SK-N-SH treated with all-trans-retinoic acid at 6 μM for 48 hours (cell line): ENCODE measurements around the gene GPR180.

Experiments
- ATAC-seq: fragments of 200-7000 bp; cut with Tn5 transposase; 3 replicates; pipeline ENCODE4 v1.9.1; 2020; ENCODE audit warnings: mild to moderate bottlenecking, moderate library complexity
- ARNTL ChIP-seq: fragments of 450-650 bp; formaldehyde crosslinking; IDR thresholded peaks from 2 replicates; pipeline ENCODE4 v1.5.0; 2020; ENCODE audit warnings: low read depth, mild to moderate bottlenecking, moderate library complexity, borderline replicate concordance
- BACH2 ChIP-seq: fragments of 250-450 bp; sonication (Bioruptor Pico); IDR thresholded peaks from 2 replicates; pipeline ENCODE4 v1.9.0; 2021; ENCODE audit warnings: mild to moderate bottlenecking, borderline replicate concordance
- CSDC2 ChIP-seq: fragments of 250-450 bp; sonication (Bioruptor Pico); IDR thresholded peaks from 2 replicates; pipeline ENCODE4 v1.5.0; 2020; ENCODE audit warnings: mild to moderate bottlenecking, moderate library complexity
- CSRNP3 ChIP-seq: fragments of 250-450 bp; sonication (Bioruptor Pico); IDR thresholded peaks from 2 replicates; pipeline ENCODE4 v1.5.1; 2021; ENCODE audit warnings: mild to moderate bottlenecking, moderate library complexity
- ESRRG ChIP-seq: fragments of 250-450 bp; sonication (Bioruptor Pico); IDR thresholded peaks from 2 replicates; pipeline ENCODE4 v1.6.1; 2021; ENCODE audit warnings: mild to moderate bottlenecking
- GLIS3 ChIP-seq: fragments of 250-450 bp; sonication (Bioruptor Pico); IDR thresholded peaks from 2 replicates; pipeline ENCODE4 v1.5.0; 2020; ENCODE audit warnings: mild to moderate bottlenecking, moderate library complexity
- ISL1 ChIP-seq: fragments of 250-450 bp; sonication (Bioruptor Pico); IDR thresholded peaks from 2 replicates; pipeline ENCODE4 v2.1.2; 2022; ENCODE audit warnings: mild to moderate bottlenecking, moderate library complexity
- OSR1 ChIP-seq: fragments of 250-450 bp; sonication (Bioruptor Pico); IDR thresholded peaks from 2 replicates; pipeline ENCODE4 v1.8.0; 2022; ENCODE audit warnings: moderate library complexity, mild to moderate bottlenecking, inconsistent platforms
- PPARA ChIP-seq: fragments of 250-450 bp; sonication (Bioruptor Pico); IDR thresholded peaks from 2 replicates; pipeline ENCODE4 v1.5.0; 2020; ENCODE audit warnings: mild to moderate bottlenecking, borderline replicate concordance
- RARB ChIP-seq: fragments of 250-450 bp; sonication (Bioruptor Pico); IDR thresholded peaks from 2 replicates; pipeline ENCODE4 v1.8.0; 2021; ENCODE audit warnings: mild to moderate bottlenecking, moderate library complexity
- SNAI2 ChIP-seq: fragments of 250-450 bp; sonication (Bioruptor Pico); IDR thresholded peaks from 2 replicates; pipeline ENCODE4 v1.5.0; 2020; ENCODE audit warnings: mild to moderate bottlenecking, moderate library complexity
- TCF4 ChIP-seq: fragments of 250-450 bp; sonication (Bioruptor Pico); IDR thresholded peaks from 2 replicates; pipeline ENCODE4 v1.8.0; 2021; ENCODE audit warnings: mild to moderate bottlenecking, moderate library complexity, borderline replicate concordance
- TOX ChIP-seq: fragments of 250-450 bp; sonication (Bioruptor Pico); IDR thresholded peaks from 2 replicates; pipeline ENCODE4 v1.8.0; 2021; ENCODE audit warnings: mild to moderate bottlenecking, moderate library complexity, borderline replicate concordance
- ZC3H10 ChIP-seq: fragments of 250-450 bp; sonication (Bioruptor Pico); IDR thresholded peaks from 2 replicates; pipeline ENCODE4 v1.5.1; 2021; ENCODE audit warnings: mild to moderate bottlenecking, moderate library complexity
- ZFP3 ChIP-seq: fragments of 250-450 bp; sonication (Bioruptor Pico); IDR thresholded peaks from 2 replicates; pipeline ENCODE4 v1.5.0; 2020; ENCODE audit warnings: mild to moderate bottlenecking, moderate library complexity
- ZFP30 ChIP-seq: fragments of 450-650 bp; formaldehyde crosslinking; IDR thresholded peaks from 2 replicates; pipeline ENCODE4 v1.5.0; 2022; ENCODE audit warnings: mild to moderate bottlenecking, moderate library complexity
- ZNF70 ChIP-seq: fragments of 450-650 bp; formaldehyde crosslinking; IDR thresholded peaks from 2 replicates; pipeline ENCODE4 v1.5.0; 2020; ENCODE audit warnings: mild to moderate bottlenecking, moderate library complexity
- ZNF8 ChIP-seq: fragments of 450-650 bp; formaldehyde crosslinking; IDR thresholded peaks from 2 replicates; pipeline ENCODE4 v1.5.0; 2020; ENCODE audit warnings: mild to moderate bottlenecking, moderate library complexity
- TF ChIP-seq, protein P1 (sequence below): fragments of 250-450 bp; sonication (Bioruptor Pico); IDR thresholded peaks from 2 replicates; pipeline ENCODE4 v1.8.0; 2021; ENCODE audit warnings: low read depth, mild to moderate bottlenecking, moderate library complexity, borderline replicate concordance
- TF ChIP-seq, protein P2 (sequence below): fragments of 250-450 bp; sonication (Bioruptor Pico); IDR thresholded peaks from 2 replicates; pipeline ENCODE4 v1.8.0; 2020; ENCODE audit warnings: mild to moderate bottlenecking, moderate library complexity, borderline replicate concordance
- TF ChIP-seq, protein P3 (sequence below): fragments of 250-450 bp; sonication (Bioruptor Pico); IDR thresholded peaks from 2 replicates; pipeline ENCODE4 v1.5.1; 2020; ENCODE audit warnings: low read depth, mild to moderate bottlenecking, moderate library complexity

Gene GPR180

DNA sequence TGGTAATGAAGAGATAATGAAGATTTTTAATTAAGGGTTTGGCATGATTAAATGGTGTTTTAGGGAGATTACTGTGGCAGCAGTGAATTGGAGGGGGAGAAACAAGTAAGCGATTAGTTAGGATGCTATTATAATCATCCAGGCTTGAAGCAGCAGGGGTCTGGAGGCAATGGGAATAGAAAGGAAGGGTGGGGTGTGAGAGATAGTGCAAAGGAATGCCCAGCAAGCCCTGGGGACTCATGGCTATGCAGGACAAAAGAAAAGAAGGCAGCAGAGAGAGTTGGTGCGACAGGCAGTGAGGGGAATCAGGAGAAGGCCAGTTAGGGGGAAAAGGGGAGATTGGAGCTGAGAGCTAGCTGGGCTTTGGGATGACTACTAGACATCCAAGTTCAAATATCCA, 76.1 kb downstream of the GPR180 start (continued):
- no peak for TF ChIP-seq ISL1 (CRISPR knock-in tag)
- TF ChIP-seq, all 23 proteins: peak for 0

DNA sequence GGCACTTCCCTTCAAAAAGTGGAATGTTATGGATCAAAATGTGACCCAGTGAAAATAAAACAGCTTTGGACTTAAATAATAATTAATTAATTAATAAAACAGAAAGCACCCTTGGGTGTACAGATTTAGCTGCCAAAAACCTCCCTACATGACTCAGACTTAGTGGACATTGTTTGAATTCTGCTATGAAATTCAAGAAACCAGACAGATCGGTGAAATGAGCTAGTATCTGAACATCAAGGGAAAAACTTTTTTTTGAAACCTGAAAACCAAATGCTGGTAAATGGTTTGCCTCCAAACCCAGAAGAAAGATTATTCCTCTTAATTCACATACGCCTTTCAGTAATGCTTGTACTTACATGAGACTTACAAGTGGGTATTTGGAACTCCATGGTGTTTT, 77.2 kb downstream of the GPR180 start:
- TF ChIP-seq BACH2 (no peak), ZFP30 (CRISPR knock-in tag) (no peak), RARB (no peak), SNAI2 (CRISPR knock-in tag) (no peak), ZC3H10 (CRISPR knock-in tag) (no peak), TCF4 (no peak), CSDC2 (no peak), ARNTL (CRISPR knock-in tag) (no peak), ESRRG (CRISPR knock-in tag) (no peak), ZFP3 (CRISPR knock-in tag) (no peak), ZNF70 (CRISPR knock-in tag) (no peak), CSRNP3 (CRISPR knock-in tag) (no peak), TOX (CRISPR knock-in tag) (no peak)
- TF ChIP-seq, protein P1, sequence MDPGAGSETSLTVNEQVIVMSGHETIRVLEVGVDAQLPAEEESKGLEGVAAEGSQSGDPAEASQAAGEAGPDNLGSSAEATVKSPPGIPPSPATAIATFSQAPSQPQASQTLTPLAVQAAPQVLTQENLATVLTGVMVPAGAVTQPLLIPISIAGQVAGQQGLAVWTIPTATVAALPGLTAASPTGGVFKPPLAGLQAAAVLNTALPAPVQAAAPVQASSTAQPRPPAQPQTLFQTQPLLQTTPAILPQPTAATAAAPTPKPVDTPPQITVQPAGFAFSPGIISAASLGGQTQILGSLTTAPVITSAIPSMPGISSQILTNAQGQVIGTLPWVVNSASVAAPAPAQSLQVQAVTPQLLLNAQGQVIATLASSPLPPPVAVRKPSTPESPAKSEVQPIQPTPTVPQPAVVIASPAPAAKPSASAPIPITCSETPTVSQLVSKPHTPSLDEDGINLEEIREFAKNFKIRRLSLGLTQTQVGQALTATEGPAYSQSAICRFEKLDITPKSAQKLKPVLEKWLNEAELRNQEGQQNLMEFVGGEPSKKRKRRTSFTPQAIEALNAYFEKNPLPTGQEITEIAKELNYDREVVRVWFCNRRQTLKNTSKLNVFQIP (CRISPR knock-in tag) = no peak
- TF ChIP-seq, protein P2, sequence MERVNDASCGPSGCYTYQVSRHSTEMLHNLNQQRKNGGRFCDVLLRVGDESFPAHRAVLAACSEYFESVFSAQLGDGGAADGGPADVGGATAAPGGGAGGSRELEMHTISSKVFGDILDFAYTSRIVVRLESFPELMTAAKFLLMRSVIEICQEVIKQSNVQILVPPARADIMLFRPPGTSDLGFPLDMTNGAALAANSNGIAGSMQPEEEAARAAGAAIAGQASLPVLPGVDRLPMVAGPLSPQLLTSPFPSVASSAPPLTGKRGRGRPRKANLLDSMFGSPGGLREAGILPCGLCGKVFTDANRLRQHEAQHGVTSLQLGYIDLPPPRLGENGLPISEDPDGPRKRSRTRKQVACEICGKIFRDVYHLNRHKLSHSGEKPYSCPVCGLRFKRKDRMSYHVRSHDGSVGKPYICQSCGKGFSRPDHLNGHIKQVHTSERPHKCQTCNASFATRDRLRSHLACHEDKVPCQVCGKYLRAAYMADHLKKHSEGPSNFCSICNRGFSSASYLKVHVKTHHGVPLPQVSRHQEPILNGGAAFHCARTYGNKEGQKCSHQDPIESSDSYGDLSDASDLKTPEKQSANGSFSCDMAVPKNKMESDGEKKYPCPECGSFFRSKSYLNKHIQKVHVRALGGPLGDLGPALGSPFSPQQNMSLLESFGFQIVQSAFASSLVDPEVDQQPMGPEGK (CRISPR knock-in tag) = no peak
- no peak for ATAC-seq

DNA sequence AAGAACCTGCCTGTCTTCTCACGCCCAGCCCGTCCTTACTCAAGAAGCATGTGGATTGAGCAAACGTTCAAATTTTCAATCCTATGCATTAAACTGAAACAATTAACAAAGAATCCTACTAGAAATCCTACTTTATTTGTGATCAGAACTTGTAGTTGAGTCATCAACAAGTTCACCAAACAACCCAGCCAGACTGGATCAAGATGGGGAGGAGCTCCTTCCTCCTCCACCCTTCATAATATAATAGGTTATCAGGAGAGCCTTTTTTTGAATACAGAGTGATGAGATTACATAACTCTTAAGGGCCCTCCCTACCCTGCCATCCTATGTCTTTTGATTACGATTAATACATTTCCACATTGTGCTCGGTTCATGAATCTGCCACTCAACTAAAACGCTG, 78.0 kb downstream of the GPR180 start:
- ATAC-seq = no peak
- TF ChIP-seq ZC3H10 (CRISPR knock-in tag) (no peak), SNAI2 (CRISPR knock-in tag) (no peak), CSRNP3 (CRISPR knock-in tag) (no peak), ZNF70 (CRISPR knock-in tag) (no peak)

DNA sequence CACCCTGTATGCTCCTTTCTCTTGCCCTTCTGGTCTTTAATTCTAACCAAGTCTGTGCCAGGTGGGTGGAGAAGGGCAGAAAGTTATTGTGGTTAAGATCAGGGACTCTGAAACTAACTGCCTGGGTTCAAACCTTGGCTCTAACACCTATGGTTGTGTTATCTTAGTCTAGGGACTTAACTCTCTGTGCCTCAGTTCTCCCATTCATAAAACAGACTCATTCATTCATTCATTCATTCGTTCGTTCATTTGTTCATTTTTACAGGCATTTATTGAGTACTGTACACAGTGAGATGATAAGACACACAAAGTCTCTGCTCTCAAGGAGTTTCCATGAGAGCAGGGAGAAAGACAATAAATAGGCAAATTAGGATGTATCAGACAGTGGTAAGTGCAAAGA, 80.6 kb downstream of the GPR180 start:
- no peak for ATAC-seq
- TF ChIP-seq TCF4 (no peak), PPARA (CRISPR knock-in tag) (no peak), ZNF8 (CRISPR knock-in tag) (no peak), ZFP30 (CRISPR knock-in tag) (no peak), GLIS3 (CRISPR knock-in tag) (no peak), CSRNP3 (CRISPR knock-in tag) (no peak), SNAI2 (CRISPR knock-in tag) (no peak), ISL1 (CRISPR knock-in tag) (no peak), OSR1 (CRISPR knock-in tag) (no peak), ZC3H10 (CRISPR knock-in tag) (no peak), ZNF70 (CRISPR knock-in tag) (no peak), BACH2 (no peak), CSDC2 (no peak)
- TF ChIP-seq, protein P3, sequence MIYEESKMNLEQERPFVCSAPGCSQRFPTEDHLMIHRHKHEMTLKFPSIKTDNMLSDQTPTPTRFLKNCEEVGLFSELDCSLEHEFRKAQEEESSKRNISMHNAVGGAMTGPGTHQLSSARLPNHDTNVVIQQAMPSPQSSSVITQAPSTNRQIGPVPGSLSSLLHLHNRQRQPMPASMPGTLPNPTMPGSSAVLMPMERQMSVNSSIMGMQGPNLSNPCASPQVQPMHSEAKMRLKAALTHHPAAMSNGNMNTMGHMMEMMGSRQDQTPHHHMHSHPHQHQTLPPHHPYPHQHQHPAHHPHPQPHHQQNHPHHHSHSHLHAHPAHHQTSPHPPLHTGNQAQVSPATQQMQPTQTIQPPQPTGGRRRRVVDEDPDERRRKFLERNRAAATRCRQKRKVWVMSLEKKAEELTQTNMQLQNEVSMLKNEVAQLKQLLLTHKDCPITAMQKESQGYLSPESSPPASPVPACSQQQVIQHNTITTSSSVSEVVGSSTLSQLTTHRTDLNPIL = no peak
